SK-N-SH treated with all-trans-retinoic acid at 6 μM for 48 hours (cell line): ENCODE data around the gene EFCAB14.

Experiments
- PATZ1 ChIP-seq: fragments of 250-450 bp; sonication (Bioruptor Pico); IDR thresholded peaks from 2 replicates; pipeline ENCODE4 v1.8.0; 2020; ENCODE audit warnings: mild to moderate bottlenecking, moderate library complexity, borderline replicate concordance
- SNAI2 ChIP-seq: fragments of 250-450 bp; sonication (Bioruptor Pico); IDR thresholded peaks from 2 replicates; pipeline ENCODE4 v1.5.0; 2020; ENCODE audit warnings: mild to moderate bottlenecking, moderate library complexity
- ZFP30 ChIP-seq: fragments of 450-650 bp; formaldehyde crosslinking; IDR thresholded peaks from 2 replicates; pipeline ENCODE4 v1.5.0; 2022; ENCODE audit warnings: mild to moderate bottlenecking, moderate library complexity

- TF ChIP-seq SNAI2 (CRISPR knock-in tag), result no peak
- TF ChIP-seq ZFP30, result no peak
- TF ChIP-seq PATZ1, result no peak
Observed at GRCh38 chr1:46656643-46657042, 62.3 kb downstream of the EFCAB14 start.
